GM21737 (cell line): ENCODE measurements around the gene ZNF227.
"Not testable (repeated sequence)": the region's sequence is repeated elsewhere in the genome, so short reads cannot be mapped to it uniquely, and the experiment has no call there.

Experiments used
- ATAC-seq: cut with Tn5 transposase; IDR thresholded peaks from one replicate; pipeline ENCODE4 v1.9.1; 2021; ENCODE audit warnings: mild to moderate bottlenecking, moderate library complexity; ENCODE audit not compliant: unreplicated experiment

The ZNF227 gene

DNA sequence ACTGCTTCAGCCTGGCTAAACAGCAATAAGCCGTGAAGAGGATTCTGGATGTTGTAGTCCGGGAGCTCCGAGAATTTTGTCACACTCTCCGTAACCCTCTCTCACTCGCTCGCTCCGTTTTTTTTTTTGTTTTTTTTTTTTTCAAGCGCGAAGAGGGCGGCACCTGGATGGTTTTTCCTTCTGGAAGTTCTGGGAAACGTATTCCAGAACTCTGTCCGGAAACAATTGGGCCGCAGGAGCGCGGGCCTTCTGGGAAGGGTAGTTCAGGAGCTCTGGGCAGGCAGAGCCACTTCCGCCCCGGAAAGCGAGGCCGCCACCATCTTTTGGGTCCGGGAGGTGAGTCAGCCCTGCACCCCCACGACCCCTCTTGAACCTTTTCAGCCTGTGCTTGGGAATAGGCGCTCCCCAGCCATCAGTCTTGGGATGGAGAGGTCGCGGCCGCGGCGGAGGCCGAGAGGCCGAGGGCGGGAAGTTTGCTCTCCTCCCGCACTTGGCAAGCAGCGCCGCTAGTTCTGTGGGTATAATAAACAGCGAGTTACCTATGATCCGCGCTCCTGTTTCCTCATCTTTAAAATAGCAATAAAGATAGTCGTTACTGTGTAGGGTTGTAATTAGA is at the start of gene ZNF227:
TSS of gene ZNF227 (plus strand) at position 283 of the 616 bp plus-strand sequence. CDS start 5,261 bp downstream, outside the sequence.
- ATAC-seq: peak; percentile 77

DNA sequence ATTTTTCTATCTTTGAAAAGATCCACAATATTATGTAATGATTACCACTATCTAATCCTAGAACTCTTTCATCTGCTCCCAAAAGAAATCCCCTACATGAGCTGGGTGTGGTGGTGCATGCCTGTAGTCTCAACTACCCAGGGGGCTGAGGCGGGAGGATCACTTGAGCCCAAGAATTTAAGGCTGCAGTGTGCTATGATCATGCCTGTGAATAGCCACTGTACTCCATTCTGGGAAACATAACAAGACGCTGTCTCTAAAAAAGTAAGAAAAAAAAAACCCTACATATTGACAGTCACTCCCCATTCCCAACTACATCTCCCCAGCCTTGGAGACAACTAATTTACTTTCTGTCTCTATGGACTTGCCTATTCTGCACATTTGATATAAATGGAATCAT is 48.5 kb upstream of the ZNF227 start:
- no peak for ATAC-seq

DNA sequence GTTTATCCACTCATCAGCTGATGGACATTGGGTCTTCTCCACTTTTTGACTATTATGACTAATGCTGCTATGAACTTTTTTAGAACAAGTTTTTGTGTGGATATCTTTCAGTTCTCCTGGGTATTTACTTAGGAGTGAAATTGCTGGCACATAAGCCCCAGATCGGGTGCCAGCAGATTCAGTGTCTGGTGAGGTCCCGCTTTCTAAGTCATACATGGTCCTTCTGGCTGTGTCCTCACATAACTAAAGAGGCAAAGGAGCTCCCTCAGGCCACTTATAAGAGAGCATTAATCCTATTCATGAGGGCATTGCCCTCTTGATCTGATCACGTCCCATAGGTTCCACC is 48.0 kb upstream of the ZNF227 start:
- ATAC-seq: no peak

DNA sequence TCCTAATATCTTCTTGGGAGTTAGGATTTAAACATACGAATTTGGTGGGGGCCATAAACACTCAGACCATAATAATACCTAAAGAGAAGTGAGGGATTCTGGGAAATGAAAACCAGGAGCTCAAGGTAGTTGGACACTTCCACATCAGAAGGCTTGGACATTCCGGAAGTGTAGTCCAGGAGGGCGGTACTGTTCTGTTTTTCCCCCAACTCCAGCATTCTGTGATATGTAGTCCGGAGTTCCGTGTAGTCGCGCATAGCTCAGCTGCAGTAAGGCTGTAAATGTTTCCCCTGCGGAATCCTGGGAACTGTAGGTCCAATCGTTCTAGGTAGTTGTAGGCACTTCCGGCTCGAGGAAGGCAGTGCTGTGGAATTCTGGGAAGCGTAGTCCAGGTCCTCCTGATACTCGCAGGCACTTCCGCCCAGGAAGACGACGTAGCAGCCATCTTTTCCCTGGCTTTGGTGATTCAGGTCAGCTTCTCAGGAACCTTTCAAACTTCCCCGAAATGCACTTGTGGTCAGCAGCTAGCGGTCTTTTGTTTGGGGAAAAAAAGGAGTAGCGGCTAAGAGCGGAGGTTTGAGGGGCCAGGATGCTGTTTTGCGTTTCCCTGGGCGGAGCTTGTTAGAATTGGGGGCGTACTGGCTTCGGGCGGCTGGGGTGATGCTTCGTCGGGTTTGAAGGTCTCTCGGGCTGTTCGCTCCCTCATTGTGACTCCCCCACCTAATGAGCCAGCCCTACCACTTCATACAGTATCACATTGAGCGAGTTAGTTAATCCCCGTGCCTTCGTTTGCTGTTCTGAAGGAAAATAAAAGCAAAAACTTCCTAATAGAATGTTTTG is 47.4 kb upstream of the ZNF227 start, which contains the start of gene ZNF226:
TSS of gene ZNF226 (plus strand) at position 428 of the 840 bp plus-strand sequence. CDS start 4,981 bp downstream, outside the sequence.
- ATAC-seq: peak; percentile 81

DNA sequence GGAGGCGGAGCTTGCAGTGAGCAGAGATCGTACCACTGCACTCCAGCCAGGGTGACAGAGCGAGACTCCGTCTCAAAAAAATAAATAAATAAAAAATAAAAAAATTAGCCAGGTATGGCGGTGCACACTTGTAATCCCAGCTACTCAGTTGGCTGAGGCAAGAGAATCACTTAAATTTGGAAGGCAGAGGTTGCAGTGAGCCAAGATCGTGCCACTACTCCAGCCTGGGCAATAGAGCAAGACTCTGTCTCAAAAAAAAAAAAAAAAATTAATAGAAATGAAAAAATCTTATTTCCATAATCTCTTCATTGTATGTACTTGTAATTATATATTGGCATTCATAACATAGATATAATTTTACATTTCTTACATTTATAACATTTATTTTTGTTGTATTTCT is 41.7 kb upstream of the ZNF227 start:
- not testable (repeated sequence) for ATAC-seq

DNA sequence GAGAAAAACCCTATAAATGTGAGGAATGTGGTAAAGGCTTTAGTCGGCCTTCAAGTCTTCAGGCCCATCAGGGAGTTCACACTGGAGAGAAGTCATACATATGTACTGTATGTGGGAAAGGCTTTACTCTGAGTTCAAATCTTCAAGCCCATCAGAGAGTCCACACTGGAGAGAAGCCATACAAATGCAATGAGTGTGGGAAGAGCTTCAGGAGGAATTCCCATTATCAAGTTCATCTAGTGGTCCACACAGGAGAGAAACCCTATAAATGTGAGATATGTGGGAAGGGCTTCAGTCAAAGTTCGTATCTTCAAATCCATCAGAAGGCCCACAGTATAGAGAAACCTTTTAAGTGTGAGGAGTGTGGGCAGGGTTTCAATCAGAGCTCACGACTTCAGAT is 35.7 kb upstream of the ZNF227 start:
- ATAC-seq: no peak

DNA sequence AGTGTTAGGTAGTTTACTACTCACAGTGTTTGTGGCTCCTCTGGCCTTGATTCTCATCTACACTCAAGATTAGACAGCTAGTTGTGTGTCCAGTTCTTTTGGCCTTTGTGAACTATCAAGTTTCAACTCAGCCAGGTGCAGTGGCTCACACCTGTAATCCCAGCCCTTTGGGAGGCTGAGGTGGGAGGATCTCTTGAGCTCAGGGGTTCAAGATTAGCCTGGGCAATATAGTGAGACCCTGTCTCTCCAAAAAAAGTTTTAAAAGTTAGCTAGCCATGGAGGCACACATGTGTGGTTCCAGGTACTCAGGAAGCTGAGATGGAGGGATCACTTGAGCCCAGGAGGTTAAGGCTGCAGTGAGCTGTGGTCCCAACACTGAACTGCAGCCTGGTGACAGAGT is 31.4 kb upstream of the ZNF227 start:
- ATAC-seq: no peak

DNA sequence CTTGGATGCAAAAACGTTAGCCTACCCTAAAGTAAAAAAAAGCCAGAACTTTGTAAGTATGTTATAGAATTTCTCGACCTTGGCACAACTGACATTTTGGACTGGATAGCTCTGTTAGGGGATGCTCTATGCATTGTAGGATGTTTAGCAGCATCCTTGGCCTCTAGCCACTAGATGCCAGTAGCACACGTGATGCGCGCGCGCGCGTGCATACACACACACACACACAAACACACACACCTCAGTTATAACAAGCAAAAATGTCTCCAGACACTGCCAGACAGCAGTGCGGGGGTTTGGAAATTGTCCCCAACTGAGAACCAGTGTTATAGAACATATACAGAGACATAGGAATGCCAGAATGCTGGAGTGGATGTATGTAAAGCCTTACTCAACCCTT is 30.2 kb upstream of the ZNF227 start:
- ATAC-seq: no peak

DNA sequence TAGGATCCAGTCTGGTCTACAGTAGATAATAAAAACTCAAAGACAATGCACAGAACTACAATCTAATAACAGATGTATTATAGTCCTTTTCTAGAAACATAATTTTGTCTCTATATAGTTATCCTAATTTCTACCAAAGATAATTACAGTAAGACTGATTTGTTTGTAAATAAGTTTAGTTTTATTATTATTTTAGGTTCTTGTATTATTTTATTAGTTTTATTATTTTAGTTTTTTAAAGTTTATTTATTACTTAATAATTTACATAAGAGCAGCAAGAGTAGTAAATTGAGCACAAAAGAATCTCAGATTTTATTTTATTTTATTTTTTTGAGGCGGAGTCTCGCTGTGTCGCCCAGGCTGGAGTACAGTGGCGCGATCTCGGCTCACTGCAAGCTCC is 22.3 kb upstream of the ZNF227 start:
- ATAC-seq: no peak

DNA sequence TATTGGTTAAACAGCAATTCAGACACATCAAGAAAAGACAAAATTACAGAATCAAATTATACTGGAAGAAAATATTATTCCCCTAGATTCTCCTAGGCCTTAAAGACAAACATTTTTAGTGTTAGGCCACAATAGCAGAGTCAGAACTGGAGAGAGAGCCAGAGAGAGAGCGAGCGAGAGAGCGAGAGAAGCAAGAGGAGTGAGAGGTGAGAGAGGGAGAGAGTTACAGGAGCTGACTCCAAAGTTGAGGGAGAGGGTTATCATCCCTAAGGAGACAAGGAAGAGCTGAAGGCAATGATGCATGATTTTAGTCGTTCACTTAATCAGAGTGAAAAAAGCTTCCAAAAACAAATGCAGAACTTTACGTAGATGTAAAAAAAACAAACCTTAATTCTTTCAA is 20.2 kb upstream of the ZNF227 start:
- ATAC-seq: no peak

DNA sequence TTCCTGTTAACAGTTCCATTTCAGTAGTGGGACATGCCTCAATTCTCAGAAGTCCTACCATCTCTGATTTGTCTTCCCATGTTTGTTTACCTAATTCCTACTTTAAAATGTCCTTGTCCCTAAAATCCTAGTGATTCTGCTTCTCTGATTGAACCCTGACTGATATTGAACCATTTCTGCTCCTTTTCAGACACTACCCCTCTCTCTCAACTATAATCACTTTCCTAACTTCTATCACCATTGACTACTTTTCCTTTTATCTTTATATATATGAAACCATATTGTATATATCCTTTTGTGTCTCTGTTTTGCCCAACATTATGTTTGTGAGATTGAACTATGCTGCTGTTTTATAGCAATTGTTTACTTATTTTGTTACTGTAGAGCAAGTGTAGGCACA is 15.6 kb upstream of the ZNF227 start:
- no peak for ATAC-seq

DNA sequence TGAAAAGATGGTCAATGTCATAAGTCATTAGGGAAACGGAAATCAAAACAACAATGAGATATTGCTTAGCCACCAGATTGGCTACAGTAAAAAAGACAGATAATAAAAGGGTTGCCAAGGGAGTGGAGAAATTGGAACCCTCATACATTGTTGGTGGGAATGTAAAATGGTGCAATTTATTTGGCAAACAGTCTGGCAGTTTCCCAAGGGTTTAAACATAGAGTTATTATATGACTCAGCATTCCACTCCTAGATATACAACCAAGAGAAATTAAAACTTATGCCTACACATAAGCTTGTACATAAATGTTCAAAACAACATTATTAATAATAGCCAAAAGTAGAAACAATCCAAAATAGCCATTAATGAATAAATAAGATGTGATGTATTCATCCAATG is 9.9 kb upstream of the ZNF227 start:
- no peak for ATAC-seq

DNA sequence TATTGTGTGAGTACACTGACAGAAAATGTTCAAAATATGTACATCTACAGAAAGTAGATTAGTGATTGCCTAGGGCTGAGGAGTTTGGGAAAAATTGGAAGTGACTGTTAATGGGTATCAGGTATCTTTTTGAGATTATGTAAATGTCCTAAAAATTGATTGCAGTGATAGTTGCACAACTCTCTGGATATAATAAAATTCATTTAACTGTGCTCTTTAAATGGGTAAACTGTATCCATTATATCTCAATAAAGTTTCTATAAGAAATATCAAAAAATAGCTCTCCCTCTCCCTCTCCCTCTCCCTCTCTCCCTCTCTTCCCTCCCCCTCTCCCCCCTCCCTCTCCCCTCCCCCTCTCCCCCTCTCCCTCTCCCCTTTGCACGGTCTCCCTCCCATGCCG is 9.4 kb upstream of the ZNF227 start:
- ATAC-seq: no peak

DNA sequence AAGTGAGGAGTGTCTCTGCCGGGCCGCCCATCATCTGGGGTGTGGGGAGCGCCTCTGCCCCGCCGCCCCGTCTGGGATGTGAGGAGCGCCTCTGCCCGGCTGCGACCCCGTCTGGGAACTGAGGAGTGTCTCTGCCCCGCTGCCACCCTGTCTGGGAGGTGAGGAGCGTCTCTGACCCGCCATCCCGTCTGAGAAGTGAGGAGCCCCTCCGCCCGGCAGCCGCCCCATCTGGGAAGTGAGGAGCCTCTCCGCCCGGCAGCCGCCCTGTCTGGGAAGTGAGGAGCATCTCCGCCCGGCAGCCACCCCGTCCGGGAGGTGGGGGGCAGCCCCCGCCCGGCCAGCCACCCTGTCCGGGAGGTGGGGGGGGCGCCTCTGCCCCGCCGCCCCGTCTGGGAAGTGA is 8.5 kb upstream of the ZNF227 start:
- not testable (repeated sequence) for ATAC-seq

DNA sequence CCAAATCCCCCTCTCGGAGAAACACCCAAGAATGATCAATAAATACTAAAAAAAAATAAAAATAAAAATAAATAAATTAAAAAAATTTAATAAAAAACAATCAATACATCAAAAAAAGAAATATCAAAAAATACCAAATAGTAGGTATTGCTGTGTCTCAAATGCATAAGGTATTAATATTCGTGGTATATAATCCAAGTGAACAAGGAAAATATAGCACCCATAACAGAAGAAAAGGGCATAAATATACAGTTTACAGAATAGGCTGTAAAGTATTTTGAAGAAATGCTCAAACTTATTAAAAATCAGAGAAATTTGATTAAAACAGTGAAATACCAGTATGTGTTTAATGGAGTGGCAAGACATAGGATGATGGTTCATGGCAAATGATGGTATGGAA is 7.6 kb upstream of the ZNF227 start:
- no peak for ATAC-seq

DNA sequence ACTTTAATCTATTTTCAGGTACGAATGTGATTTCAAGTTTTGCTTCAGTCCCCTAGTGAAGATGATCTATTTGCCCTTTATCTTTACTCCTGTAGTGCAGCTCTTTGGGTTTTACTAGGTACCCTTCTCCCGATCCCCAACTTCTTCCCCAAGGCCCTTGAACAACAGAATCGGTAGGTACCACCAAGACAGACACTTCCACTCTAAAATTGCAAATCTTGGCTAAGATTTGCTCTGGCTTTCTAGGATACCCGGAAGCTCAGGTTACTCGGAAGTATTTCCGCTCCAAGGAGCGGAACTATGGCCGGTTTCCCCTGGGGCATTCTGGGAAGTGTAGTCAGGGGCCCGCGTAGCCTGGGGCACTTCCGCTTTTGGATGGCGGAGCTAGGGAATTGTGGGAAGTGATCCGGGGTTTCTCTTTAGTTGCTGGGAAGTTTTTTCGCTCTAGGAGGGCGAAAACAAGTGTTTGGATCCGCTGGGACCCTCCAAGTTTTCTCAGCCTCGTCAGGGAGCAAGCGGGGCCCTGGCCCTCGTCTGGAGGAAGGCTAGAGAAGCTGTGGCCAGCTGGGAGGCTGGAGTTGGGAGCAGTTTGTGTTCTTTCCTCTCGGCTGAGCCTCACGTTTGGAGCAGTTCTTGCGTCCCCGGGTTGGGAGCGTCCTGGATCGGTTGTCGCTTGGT is 5.1 kb upstream of the ZNF227 start:
- peak; percentile 81 for ATAC-seq

DNA sequence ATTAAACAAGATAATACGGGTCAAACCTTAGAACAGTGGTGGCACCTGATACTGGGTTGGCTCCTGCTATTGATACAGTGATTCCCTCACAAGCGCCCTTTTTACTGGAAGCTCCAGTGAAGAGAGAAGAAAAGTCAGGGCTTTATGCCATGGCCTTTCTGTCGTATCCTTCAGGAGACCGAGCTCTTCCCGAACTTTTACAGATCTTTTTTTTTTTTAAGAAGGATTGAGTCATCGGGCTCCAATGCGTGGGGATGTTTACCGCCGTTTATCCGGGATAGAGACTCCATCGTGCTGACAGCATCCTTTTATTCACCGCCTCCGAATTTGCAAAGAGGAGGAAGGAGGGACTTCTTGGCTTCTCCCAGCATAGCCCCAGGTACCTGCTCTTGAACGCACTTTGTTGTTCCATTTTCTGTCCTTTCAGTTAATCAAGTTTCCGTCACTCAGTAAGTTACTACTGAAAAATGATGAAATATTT is 574 bp downstream of the ZNF227 start:
- peak; percentile 29 for ATAC-seq

DNA sequence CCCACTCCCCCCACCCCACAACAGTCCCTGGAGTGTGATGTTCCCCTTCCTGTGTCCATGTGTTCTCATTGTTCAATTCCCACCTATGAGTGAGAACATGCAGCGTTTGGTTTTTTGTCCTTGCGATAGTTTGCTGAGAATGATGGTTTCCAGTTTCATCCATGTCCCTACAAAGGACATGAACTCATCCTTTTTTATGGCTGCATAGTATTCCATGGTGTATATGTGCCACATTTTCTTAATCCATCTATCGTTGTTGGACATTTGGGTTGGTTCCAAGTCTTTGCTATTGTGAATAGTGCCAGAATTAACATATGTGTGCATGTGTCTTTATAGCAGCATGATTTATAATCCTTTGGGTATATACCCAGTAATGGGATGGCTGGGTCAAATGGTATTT is 7.6 kb downstream of the ZNF227 start:
- not testable (repeated sequence) for ATAC-seq

DNA sequence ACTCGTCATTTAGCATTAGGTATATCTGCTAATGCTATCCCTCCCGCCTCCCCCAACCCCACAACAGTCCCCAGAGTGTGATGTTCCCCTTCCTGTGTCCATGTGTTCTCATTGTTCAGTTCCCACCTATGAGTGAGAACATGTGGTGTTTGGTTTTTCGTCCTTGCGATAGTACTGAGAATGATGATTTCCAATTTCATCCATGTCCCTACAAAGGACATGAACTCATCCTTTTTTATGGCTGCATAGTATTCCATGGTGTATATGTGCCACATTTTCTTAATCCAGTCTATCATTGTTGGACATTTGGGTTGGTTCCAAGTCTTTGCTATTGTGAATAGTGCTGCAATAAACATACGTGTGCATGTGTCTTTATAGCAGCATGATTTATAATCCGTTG is 8.4 kb downstream of the ZNF227 start:
- ATAC-seq: not testable (repeated sequence)

DNA sequence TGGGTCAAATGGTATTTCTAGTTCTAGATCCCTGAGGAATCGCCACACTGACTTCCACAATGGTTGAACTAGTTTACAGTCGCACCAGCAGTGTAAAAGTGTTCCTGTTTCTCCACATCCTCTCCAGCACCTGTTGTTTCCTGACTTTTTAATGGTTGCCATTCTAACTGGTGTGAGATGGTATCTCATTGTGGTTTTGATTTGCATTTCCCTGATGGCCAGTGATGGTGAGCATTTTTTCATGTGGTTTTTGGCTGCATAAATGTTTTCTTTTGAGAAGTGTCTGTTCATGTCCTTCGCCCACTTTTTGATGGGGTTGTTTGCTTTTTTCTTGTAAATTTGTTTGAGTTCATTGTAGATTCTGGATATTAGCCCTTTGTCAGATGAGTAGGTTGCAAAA is 9.0 kb downstream of the ZNF227 start:
- not testable (repeated sequence) for ATAC-seq

DNA sequence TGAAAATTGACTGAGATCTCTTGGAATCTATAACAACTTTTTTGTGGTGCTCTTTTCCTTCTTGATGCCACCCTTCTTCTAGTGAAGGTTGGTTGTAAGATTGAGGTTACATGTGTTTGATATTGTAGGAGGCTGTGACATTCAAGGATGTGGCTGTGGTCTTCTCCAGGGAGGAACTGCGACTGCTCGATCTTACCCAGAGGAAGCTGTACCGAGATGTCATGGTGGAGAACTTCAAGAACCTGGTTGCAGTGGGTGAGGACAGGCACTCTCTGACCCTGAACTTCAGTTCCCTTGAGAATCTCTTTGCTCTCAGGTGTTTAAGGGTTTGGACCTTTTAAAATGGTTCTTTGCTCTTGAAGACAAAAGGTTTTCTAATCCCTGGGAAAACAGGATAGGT is 16.0 kb downstream of the ZNF227 start:
- ATAC-seq: no peak

DNA sequence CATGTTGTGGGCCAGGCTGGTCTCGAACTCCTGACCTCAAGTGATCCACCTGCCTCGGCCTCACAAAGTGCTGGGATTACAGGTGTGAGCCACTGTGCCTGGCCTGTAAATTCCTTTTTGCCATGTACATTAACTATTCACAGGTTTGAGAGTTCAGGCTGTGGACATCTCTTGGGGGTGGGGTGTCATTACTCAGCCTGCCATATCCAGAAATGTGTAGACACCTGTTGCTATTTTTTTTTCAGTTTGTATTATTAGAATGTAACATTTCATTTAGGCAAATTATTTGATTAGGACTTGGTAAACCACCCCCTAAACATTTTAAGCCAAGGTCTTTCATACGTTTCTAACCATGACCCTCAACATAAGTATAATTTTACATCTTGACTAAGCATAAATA is 20.5 kb downstream of the ZNF227 start:
- ATAC-seq: no peak
